NCI-H2196 (cell line): ENCODE measurements around the gene ZNF804B.
A peak's percentile ranks its signal among the peaks of the same experiment; 100 is the strongest.

Experiments used
- DNase-seq: peaks from one replicate; lab custom pipeline; 2025; ENCODE audit not compliant: unreplicated experiment; lab: John Stamatoyannopoulos, UW

Gene ZNF804B

DNA sequence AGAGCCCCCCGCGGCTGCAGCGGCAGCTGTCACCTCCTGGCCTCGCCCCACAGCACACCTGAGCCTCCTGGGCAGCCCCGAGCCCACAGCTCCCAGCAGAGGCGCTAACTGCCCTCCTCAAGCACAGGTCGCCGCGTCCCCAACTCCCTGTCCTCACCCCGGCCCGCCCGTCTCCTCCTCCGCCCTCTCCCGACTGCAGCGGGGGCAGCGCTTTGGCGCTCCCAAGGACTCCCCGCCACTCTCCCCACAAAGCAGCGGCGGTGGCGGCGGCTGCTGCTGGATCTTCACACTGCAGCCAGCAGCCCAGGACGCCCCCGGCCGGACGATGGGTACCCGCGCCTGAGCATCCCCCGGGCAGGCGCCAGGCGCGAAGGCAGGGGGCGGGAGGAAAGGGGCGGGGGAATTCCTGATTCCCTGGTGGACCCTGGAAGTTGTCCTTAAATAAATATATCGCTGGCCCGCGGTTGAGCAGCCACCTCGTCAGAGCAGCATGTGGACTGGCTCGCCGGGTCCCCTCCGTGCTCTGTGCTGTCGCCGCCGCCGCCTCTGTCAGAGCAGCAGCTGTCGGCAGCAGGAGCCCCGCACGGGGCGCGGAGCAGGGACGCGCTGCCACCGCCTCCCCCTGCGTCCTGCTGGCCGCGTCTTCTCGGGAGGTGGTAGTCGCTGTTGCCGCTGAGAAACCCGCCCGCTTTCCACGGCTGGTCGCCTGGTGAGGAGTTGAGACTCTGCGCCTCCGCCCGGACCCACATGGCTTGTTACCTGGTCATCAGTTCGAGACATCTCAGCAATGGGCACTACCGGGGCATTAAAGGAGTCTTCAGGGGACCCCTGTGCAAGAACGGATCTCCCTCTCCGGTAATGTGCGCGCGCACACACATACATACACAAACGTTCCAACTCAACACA is at the start of gene ZNF804B:
Gene ZNF804B (plus strand): TSS at position 471 of the 906 bp plus-strand sequence. CDS start 277 bp downstream, at position 748.
- DNase-seq = no peak

DNA sequence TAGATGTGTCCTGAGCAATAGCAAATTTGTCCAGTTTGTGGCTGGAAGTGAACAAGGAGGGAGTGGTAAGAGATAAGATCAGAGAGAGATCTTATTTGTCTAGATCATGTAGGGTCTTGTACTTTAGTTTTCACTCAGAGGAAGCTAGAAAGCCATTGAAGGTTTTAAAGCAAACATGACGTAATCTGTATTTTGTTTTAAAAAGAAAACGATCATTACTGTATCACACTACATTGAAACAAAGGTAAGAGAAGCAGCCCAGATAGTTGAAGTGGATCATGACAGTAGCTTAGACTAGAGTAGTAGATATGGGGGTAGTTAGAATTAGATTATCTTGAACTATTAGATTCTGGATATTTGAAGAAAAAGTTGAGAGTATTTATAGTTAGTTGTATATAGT is 23.6 kb upstream of the ZNF804B start:
- DNase-seq = no peak

DNA sequence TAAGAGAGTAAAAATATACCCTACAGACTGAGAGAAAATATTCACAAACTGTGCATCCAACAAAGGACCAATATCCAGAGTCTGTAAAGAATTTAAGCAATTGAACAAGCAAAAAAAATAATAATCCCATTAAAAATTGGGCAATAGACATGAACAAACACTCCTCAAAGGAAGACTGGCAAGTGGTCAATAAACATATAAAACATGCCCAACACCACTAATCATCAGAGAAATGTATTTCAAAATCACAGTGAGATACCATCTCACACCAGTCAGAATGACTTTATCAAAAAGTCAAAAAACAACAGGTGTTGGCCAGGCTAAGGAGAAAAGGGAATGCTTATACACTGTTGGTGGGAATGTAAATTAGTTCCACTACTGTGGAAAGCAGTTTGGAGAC is 21.9 kb upstream of the ZNF804B start:
- no peak for DNase-seq

DNA sequence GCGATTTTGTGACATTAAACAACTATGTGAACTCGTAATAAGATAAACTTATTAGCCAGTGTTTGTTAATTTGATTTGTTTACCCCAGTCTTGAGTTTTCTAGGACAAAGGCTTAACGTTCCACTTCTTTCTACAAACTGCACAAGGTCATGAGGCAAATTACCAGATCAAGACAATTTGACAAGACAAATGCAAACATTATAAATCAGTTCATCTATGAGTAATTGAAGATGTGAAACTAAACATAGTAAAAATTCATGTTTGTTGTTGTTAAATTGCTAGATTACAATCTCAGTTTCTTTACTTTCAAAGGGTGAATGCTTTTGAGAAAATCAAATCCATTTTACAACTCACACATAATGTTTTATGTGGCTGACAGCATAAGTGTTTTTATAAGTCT is 13.4 kb upstream of the ZNF804B start:
- DNase-seq = no peak

DNA sequence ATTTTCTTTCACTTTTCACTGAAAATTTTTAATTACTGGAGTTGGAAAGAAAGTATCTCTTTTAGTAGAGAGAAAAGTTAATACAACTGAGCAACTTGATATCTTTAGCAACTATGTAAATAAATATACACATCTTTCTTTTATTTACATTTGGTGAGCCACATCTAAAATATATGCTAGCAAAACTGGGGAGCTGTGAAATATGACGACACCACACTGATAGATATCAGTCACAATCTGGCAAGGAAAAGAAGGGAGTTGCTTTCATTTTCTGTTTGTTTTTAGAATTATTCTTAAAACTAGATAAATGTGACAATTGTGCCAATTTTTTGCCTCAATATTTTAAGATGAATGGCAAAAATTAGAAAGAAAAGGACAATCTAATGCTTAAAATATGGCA is 2.7 kb upstream of the ZNF804B start:
- DNase-seq = no peak

DNA sequence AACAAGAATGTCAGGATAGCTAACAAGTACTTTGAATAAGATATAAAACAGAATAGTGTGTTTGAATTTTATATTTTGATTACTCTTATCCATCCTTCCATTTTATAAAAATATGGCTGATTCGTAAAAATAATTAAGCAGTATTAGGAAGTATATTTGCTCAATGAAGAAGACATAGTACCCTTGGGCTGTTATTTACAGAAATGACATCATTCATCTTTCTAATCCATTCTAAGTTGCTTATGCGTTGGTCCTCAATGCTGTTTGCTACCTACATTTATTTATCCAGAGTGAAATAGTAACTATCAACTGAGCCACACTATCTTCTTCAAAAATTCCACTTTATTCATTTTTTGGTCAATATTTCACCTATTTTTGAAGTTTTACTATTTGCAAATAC is 2.1 kb upstream of the ZNF804B start:
- no peak for DNase-seq

DNA sequence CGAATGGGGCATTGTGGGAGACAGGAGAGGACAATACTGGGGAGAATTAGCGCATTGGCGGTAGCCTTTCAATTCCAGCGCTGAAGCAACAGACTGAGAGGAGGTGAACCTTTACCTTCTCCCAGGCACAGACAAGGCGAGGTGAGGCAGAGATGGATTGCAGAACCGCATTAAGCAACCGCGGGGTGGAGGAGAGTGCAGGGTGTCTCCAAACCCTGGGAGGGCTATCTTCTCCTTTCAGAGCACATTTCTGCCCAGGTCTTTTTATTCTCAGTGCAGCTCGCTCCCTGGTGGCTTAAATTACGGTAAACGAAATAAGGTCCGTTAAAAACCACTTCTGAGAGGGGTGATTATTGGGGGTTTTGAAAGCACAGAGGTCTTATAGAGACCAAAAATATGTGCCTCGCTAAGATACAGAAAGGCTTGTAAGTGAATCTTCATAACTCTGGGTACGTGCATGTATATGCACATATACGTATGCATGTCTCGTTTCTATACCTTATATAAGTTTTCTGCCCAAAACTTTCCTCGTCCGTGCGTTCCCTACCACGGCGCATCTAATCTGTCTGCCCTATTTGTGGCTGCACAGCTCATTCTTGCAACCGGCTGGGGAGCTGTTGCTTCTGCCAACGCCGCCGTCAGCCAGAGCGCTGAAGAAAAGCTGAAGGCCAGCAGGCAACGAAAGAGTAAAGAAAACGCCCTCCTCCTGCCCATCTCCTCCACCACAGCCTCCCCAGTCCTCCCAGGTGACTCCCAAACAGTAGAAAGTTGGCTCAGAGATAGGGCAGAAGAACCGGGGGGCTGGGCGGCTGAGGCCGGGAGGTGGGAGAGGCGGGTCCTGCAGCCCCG is 895 bp upstream of the ZNF804B start:
- DNase-seq = no peak

DNA sequence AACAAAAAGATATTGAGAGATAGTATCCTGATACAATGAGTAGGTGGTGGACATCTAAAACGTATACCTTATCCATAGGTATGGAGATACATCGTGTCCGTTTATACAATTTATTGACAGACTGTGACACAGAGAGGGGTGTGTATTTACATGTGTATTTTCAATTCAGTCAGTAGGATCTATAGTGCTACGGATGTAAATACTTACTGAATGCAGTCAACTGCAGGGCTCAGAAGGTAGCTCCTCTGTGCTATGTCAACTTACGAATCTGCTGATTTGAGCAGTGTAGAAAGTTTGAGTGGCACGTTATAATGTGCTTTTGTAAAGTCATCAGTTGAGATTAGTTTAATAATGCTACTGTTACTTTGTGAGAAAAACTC is 626 bp downstream of the ZNF804B start:
- no peak for DNase-seq

DNA sequence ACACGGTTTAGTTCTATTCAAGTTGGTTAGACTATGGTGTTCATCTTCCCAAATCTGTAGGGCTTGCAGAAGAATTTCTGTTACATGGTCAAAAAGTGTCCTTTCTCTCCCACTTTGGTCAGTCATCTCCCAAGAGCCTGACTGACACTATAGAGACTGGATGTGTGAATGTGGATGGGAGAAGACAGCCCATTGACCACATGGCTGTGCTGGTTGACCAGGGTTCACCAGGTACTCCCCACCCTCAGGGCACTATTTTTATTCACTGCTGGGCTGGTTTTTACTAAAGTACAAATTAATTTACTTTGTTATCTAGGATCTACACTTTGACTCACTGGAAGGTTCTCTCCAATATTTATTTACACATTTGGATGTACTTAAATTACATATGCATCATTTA is 2.3 kb downstream of the ZNF804B start:
- DNase-seq = no peak

DNA sequence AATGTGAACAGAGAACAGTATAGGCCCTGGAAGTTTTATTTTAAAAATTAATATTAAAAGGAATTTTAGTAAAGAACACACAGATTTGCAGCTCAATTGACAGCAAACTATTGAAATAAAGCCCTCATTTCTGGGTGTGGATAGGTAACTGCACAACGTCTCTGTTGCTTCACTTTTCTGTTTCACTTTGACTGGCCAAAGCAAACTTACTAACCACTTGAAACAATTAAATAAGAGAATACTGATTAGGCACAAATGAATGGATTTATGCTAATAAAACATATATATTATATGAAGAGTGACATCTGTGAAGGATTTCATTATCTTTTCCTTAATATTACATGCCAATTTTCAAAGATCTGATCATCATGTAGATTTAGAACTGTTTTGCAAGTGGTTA is 11.9 kb downstream of the ZNF804B start:
- DNase-seq = no peak

DNA sequence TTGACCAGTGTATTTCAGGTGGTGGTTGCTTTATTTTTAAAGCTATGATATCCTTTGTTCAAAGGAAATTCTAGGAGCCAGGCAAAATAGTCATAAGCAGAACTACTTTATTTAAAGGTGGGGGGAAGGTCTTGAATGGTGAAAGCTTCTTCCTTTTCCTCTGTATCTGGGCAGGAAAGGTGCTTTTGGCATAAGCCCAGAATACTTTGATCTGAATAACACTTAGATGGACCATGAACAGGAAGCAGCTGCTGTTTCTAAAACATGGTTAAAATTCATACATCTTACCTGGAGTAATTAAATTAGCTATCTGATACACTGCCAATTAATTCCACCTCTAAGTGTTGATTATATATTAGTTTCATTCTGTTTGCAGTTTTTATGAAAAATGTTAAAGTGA is 13.3 kb downstream of the ZNF804B start:
- DNase-seq = no peak

DNA sequence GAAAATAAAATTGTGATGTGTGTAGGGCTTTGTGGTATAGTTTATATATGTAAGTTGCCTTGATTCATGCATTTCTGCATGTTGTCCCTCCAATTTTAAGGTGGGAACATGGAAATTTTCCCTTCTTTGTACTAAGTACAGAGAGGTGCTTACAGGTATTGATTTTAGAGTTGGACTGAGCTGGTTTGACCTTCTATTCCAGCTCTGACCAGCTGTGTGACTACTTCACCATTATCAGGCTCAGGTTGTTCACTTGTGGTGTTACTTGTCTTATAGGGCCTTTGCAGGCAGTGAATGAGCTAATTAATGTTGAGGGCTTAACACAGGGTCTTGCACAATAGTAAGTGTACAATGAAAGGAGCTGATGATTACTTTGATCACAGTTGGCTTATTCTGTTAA is 16.3 kb downstream of the ZNF804B start:
- DNase-seq = no peak

DNA sequence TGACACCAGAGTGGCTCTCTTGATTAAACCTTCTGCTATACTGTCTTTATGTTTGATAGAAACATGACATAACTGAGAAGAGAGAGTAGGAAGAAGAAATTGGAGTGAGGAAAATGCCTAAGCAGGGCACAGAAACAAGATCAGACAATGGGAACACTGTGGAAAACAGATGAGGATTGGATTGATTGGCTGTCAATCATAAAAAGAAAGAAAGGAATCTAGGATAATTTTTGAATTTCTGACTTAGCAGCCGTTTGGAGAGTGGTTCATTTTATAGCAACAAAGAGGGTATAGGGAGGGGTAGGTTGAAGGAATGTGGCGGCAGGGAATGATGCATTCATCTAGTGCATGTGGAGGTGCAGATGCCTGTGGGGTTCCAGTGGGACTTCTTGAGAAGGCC is 28.3 kb downstream of the ZNF804B start:
- DNase-seq = no peak

DNA sequence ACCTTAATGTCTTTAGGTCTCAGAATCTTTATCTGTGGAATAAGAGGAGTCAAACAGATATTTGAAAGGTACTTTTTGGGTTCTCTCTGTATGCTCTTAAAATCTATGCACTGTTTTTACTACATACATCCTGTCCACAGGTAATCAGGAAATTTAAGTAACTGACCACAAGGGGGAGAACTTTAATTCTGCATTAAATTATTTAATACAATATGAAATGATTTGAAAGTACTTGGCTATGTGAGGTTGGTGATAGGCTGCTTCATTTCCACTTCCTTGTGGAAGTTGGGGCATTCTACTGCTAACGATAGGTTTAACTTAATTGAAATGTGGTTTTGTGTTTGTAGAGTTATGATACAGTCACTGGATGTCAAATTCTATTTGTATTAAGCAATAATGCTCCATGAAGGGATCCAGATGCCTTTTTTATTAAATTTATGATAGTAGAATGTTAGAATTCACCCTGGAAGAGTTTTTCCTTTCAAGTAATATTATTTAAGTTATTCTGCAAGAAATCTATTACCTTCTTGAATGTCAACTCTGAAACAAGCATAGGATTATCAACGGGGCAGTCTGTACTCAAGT is 30.1 kb downstream of the ZNF804B start:
- DNase-seq = peak; percentile 12

DNA sequence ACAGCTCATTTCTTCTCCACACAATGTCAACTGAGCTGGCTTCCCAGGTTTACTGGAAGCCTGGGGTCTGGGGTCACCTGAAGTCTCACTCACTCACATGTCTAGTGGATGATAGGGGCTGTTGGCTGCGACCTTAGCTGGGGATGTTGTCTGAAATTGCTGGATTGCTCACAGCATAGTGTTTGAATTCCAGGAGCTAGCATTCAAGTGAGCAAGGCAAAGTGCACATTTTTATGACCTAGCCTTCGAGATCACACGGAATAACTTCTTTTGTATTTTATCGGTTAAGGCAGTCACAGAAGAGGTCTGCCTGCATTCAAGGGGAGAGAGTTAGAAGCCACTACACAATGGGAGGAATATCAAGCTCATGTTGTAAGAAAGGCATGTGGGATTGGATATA is 32.4 kb downstream of the ZNF804B start:
- no peak for DNase-seq

DNA sequence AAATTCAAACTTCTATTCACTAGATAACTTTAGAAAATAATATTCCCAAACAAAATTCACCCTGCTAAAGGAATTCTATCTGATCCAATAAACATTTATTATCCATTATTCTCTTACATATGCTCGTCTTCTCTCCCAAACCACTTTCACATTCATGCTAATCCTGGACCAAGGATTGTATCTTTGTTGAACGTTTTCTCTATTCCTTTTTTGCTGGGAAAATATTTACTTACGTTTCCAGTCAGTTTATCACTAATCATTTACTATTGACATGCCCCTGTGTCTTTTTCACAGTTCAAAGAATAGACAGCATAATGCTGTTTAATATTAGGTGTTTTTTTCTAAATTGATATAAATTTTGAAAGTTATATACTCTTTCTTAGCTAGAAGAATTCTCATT is 32.9 kb downstream of the ZNF804B start:
- DNase-seq = no peak

DNA sequence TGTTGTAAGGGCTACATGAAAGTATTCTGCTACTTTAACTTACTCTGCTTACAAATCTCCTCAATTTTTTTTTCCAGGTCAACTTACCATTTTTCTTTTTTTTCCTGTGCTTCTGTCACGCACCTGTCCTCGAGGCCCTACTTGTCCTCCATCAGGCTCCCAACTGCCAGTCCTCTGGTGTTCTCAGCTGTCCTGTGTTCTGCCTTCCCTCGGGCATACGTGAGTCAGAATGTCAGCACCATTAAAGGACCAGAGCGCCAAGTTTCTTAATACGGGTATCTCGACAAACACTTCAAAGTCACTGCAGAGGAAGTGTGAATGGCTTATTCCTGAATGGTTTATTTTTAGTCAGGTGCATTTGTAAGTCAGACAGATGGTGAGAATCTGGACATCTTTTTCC is 36.1 kb downstream of the ZNF804B start, which contains the start of gene TEX47:
Gene TEX47 (minus strand): TSS at position 185 of the 400 bp plus-strand sequence. CDS start 795 bp downstream, outside the sequence.
- DNase-seq = no peak

DNA sequence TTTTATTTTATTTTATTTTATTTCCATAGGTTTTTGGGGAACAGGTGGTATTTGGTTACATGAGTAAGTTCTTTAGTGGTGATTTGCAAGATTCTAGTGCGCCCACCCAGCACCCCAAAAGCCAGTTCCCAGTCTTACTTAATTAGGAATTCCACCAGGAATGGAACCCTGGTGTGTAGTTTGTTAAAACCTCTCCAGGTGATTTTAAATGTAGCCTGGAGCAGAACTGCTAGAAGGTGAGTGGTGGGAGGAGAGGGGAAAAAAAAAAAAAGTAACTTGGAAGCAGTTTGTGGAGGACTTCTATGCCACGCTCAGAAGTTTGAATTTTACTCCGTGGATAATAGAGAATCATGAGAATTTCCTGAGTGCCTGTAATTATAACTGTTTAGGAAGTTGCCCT is 41.5 kb downstream of the ZNF804B start:
- no peak for DNase-seq

DNA sequence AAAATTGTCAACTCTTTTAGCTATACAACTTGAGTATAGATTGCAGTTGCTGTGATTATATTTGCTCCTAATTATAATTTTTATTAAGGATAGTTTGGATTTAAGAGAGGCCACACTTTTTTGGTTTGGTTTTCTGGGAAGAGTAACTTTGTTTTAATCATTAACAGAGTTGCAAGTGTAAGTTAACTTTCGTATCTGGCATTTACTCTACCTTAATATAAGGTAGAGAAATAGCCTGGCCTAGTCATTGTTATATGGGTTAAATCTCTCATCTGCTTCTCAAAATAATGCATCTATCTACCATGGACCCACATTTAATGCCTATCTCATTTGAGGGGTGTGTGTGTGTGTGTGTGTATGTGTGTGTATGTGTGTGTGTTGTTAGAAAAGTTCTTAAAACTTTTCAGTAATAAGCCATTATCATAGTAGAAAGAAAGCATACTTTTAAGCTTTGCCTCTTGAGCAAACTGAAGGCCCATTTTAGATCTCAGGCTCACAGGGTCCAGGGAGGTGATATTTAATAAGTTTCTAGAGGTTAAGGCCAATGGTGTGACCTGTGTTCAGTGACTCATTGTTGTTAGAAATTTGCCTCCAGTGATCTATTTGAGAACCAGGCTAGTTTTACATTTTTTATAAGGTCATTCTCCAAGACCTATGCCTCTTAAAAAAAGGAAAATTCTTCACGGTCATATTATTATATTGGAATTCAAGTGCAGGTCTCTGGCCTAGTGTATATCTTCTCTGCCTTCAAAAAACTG is 47.0 kb downstream of the ZNF804B start:
- no peak for DNase-seq

DNA sequence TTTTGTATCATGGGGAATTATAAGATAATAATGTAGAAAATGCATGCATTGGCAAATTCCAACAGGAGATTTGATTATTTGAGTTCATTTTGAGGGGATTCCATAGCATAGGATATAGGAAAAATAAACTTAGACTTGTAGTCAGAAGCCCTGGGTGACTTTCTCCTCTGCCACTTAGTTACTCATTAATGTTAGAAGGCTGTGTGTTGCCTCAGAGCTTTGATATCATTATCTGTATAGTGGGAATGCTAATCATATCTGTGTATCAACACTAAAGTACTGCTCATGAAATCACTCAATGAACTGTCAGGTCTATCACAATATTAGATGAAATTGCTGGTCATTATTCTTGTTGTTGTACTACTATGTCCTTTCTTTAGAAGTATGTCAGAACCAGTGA is 59.1 kb downstream of the ZNF804B start:
- no peak for DNase-seq

DNA sequence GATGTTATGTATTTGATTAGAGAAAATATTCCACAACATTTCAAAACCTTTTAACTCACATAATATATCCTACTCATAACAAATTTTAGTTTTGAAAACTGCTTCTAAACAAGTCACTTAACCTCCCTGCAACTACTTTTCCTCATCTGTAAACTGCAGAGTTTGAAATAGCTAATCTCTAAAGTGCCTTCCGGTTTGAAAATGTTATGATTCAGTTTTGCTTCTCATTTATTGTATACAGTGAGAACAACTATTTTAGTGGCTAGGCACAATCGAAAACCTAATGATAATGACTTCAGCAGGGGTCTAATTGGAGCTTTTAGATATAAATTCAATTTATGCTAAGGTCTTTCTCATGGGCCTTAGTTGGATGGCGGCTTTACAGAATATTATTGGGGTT is 66.7 kb downstream of the ZNF804B start:
- no peak for DNase-seq
